HepG2 (cell line): ENCODE results near the gene EIF3A. TPM values are rescaled to one million over a fixed set of nuclear protein-coding genes. Genes with fewer than 3 reads are reported as not detected.

Experiments used
- ATAC-seq: fragments of 200-7000 bp; cut with Tn5 transposase; 3 replicates; pipeline ENCODE4 v1.9.1; 2020; ENCODE audit warnings: mild to moderate bottlenecking, moderate library complexity
- BruUV-seq: library from RNA; stranded (reverse); fragments of 400-500 nt; replicated peaks from 2 replicates; lab custom pipeline; 2021; lab: Mats Ljungman, UMichigan
- CTCF ChIA-PET: fragments of 300-600 bp; formaldehyde crosslinking; extraction: SDS; loops from one replicate; lab custom pipeline; 2021; ENCODE audit warnings: low total read pairs, inconsistent platforms, low intra/inter-chr PET ratio; lab: Yijun Ruan, JAX
- POLR2A ChIA-PET: fragments of 350-600 bp; sonication (Branson Sonifier 250); formaldehyde crosslinking; loops from one replicate; lab custom pipeline; 2020; ENCODE audit warnings: antibody characterized with exemption, inconsistent platforms; lab: Yijun Ruan, JAX
- DNase-seq: peaks from one replicate; pipeline ENCODE4 v3.0.0-alpha.2; 2015; ENCODE audit warnings: low spot score
- FAIRE-seq: peaks from 3 replicates; lab custom pipeline; 2011; peaks lifted over from hg19 to GRCh38; lab: Jason Lieb, UNC
- H2AFZ ChIP-seq: one replicate; pipeline ENCODE4 v1.6.1; 2011; ENCODE audit warnings: low read length, inconsistent platforms
- H3K27ac ChIP-seq: fragments of 300-600 bp; 3 replicates; pipeline ENCODE4 v1.8.0; 2011; ENCODE audit warnings: mixed run types, mild to moderate bottlenecking, mixed read lengths, low read length, inconsistent platforms; ENCODE audit not compliant: insufficient read depth; ENCODE audit errors: extremely low read length
- H3K27me3 ChIP-seq, 2 experiments: fragments of 200-600 bp in 1 of 2; 2 replicates in 1 of 2; 3 replicates in 1 of 2; pipeline versions ENCODE4 v1.6.0 to v1.8.0; 2011; ENCODE audit warnings: low read length in 2 of 2, mild to moderate bottlenecking in 2 of 2, moderate library complexity in 2 of 2, inconsistent platforms in 1 of 2; ENCODE audit not compliant: insufficient read depth in 2 of 2, control insufficient read depth in 1 of 2
- H3K36me3 ChIP-seq, 2 experiments: fragments of 200-600 bp in 1 of 2; replicated peaks in 1 of 2; 2 replicates in 1 of 2; 3 replicates in 1 of 2; pipeline versions ENCODE4 v1.5.1 to v1.8.0; 2011; ENCODE audit warnings: low read length in 2 of 2, inconsistent platforms in 1 of 2; ENCODE audit not compliant: insufficient read depth in 2 of 2, control insufficient read depth in 1 of 2
- H3K4me1 ChIP-seq: 2 replicates; pipeline ENCODE4 v1.5.1; 2012; ENCODE audit warnings: low read length, inconsistent platforms; ENCODE audit not compliant: insufficient read depth
- H3K4me2 ChIP-seq: 2 replicates; pipeline ENCODE4 v1.6.0; 2011; ENCODE audit warnings: low read depth, low read length, inconsistent platforms
- H3K4me3 ChIP-seq, 3 experiments: fragments of 200-600 bp in 1 of 3; sonication (generic), shearing (Covaris generic) in 1 of 3; replicated peaks in 1 of 3; 2 replicates each; pipeline ENCODE4 v1.5.1; 2011 to 2016; ENCODE audit warnings: low read length in 3 of 3, inconsistent platforms in 2 of 3, low read depth in 2 of 3, mild to moderate bottlenecking in 2 of 3, control low read depth in 1 of 3, mixed read lengths in 1 of 3; ENCODE audit not compliant: insufficient read depth in 1 of 3
- H3K79me2 ChIP-seq: one replicate; pipeline ENCODE4 v1.6.1; 2011; ENCODE audit warnings: low read length, inconsistent platforms; ENCODE audit not compliant: insufficient read depth
- H3K9ac ChIP-seq: 2 replicates; pipeline ENCODE4 v1.6.0; 2011; ENCODE audit warnings: mild to moderate bottlenecking, low read depth, low read length, inconsistent platforms; ENCODE audit not compliant: insufficient read depth
- H3K9me3 ChIP-seq: 2 replicates; pipeline ENCODE4 v1.5.1; 2012; ENCODE audit warnings: mild to moderate bottlenecking, low read length
- H4K20me1 ChIP-seq: 2 replicates; pipeline ENCODE4 v1.6.0; 2011; ENCODE audit warnings: inconsistent platforms, mild to moderate bottlenecking, low read length, moderate library complexity; ENCODE audit not compliant: insufficient read depth
- AHDC1 ChIP-seq: sonication (generic); formaldehyde crosslinking; IDR thresholded peaks from 2 replicates; pipeline ENCODE4 v1.5.1; 2020; ENCODE audit warnings: mild to moderate bottlenecking, missing genetic modification reagents, borderline replicate concordance
- CHD4 ChIP-seq: fragments of 200-600 bp; sonication (generic); IDR thresholded peaks from 2 replicates; pipeline ENCODE4 v1.7.0; 2017; ENCODE audit warnings: mild to moderate bottlenecking, low read length, borderline replicate concordance
- FIP1L1 ChIP-seq: fragments of 200-400 bp; formaldehyde crosslinking; IDR thresholded peaks from 2 replicates; pipeline ENCODE4 v1.6.1; 2018; ENCODE audit warnings: low read depth, mild to moderate bottlenecking, low read length, moderate library complexity, borderline replicate concordance; ENCODE audit not compliant: insufficient read depth
- FOSL1 ChIP-seq: sonication (generic); formaldehyde crosslinking; IDR thresholded peaks from 2 replicates; pipeline ENCODE4 v1.9.0; 2021; ENCODE audit warnings: missing genetic modification reagents, borderline replicate concordance
- JUN ChIP-seq: sonication (generic); formaldehyde crosslinking; IDR thresholded peaks from 2 replicates; pipeline ENCODE4 v1.4.0; 2020; ENCODE audit warnings: mild to moderate bottlenecking, missing genetic modification reagents
- KMT2A ChIP-seq: sonication (generic); formaldehyde crosslinking; IDR thresholded peaks from 2 replicates; pipeline ENCODE4 v1.4.0; 2020; ENCODE audit warnings: missing genetic modification reagents
- MED13 ChIP-seq: sonication (generic); formaldehyde crosslinking; IDR thresholded peaks from 2 replicates; pipeline ENCODE4 v1.5.0; 2020; ENCODE audit warnings: missing genetic modification reagents
- RBFOX2 ChIP-seq: fragments of 200-400 bp; formaldehyde crosslinking; IDR thresholded peaks from 2 replicates; pipeline ENCODE4 v1.6.1; 2017; ENCODE audit warnings: low read depth, mild to moderate bottlenecking, low read length
- ZNF598 ChIP-seq: sonication (generic); formaldehyde crosslinking; IDR thresholded peaks from 2 replicates; pipeline ENCODE4 v1.5.1; 2020; ENCODE audit warnings: mild to moderate bottlenecking, missing genetic modification reagents, borderline replicate concordance
- WGBS: methylation state at CpG from one replicate; pipeline ENCODE4 v1.1.6; 2017; ENCODE audit warnings: low lambda C conversion rate; 5-methylcytosine and 5-hydroxymethylcytosine counted together
- in situ Hi-C: cut with HindIII; loops from 2 replicates; pipeline ENCODE4 v1.10.0; 2017; ENCODE audit warnings: low pct_unique_long_range_greater_than_20kb; ENCODE audit not compliant: extremely low pct_ligation_motif_present
- intact Hi-C: fragments of 100-400 bp; cut with micrococcal nuclease; formaldehyde crosslinking; loops from one replicate; pipeline ENCODE4 v1.10.0; 2022; ENCODE audit not compliant: unreplicated experiment
- polyA plus RNA-seq, 8 experiments: library from polyadenylated mRNA; depleted of rRNA in 3 of 8; stranded (reverse) in 7 of 8; unstranded in 1 of 8; fragments of >200 nt; fragmentation: Illumina TruSeq in 4 of 8; extraction: Trizol in 4 of 8; gene quantifications; 2 replicates each; pipeline versions ENCODE4 v1.2.1 to v1.2.3, GENCODE V29; 2011 to 2016; ENCODE audit warnings: low read depth in 4 of 8, missing spikeins in 1 of 8, mixed read lengths in 1 of 8; ENCODE audit not compliant: insufficient read depth in 1 of 8
- total RNA-seq, 5 experiments: library from RNA; depleted of rRNA; stranded (reverse); fragments of >200 nt; fragmentation: Illumina TruSeq; extraction: Trizol; gene quantifications; 2 replicates each; pipeline ENCODE4 v1.2.3, GENCODE V29; 2016; ENCODE audit warnings: low read depth in 1 of 5

EIF3A gene
- total and polyA plus RNA-seq, 2 of the 13 experiments (the other 11 are each of a cell fraction or from before 2014, with no cell fraction given): 25.6 to 117 TPM

- ChIA-PET POLR2A (no interaction called here), CTCF (no interaction called here)
- in situ Hi-C loops: no loop called here
- no peak overlapping the region for H2AFZ ChIP-seq
- no peak overlapping the region for H3K27ac ChIP-seq
- WGBS: 37% methylated on average over 4 of the region's 4 CpGs
- no peak overlapping the region for H3K4me2 ChIP-seq
- no peaks in the 10 kb centered on the region for H4K20me1 ChIP-seq
- no TSS peak for BruUV-seq
- intact Hi-C loops: no loop called here
- ATAC-seq (no peak), DNase-seq (no peak), FAIRE-seq (no peak)
- H3K9me3 ChIP-seq: no peaks in the 10 kb centered on the region
- H3K36me3 ChIP-seq: no peaks in the 10 kb centered on the region
- H3K79me2 ChIP-seq: no peaks in the 10 kb centered on the region
- peaks cover 18% of the 10 kb centered on the region for H3K4me1 ChIP-seq
- H3K4me3 ChIP-seq: no peak overlapping the region
- H3K9ac ChIP-seq: no peak overlapping the region
- no peak for TF ChIP-seq FOSL1
- no peak for TF ChIP-seq MED13
- TF ChIP-seq FIP1L1: no peak
- no peak for TF ChIP-seq AHDC1
- no peak for TF ChIP-seq RBFOX2
- no peak for TF ChIP-seq CHD4
- no peak for TF ChIP-seq ZNF598 (CRISPR knock-in tag)
- no peak for TF ChIP-seq JUN (CRISPR knock-in tag)
- no peak for TF ChIP-seq KMT2A (CRISPR knock-in tag)
- peaks cover 0 to 13% of the 10 kb centered on the region in 2 experiments; a peak in 1 of 5 replicates for H3K27me3 ChIP-seq
Measured at GRCh38 chr10:119007211-119007574, 73.4 kb downstream of the EIF3A start.
